HG03520 (cell line): Measurements from ENCODE around the gene ICAM5.
"Not testable (repeated sequence)": the region's sequence is repeated elsewhere in the genome, so short reads cannot be mapped to it uniquely, and the experiment has no call there.

Source experiments
- ATAC-seq: cut with Tn5 transposase; IDR thresholded peaks from one replicate; pipeline ENCODE4 v1.9.1; 2021; ENCODE audit warnings: mild to moderate bottlenecking, moderate library complexity; ENCODE audit not compliant: unreplicated experiment

ICAM5 gene

DNA sequence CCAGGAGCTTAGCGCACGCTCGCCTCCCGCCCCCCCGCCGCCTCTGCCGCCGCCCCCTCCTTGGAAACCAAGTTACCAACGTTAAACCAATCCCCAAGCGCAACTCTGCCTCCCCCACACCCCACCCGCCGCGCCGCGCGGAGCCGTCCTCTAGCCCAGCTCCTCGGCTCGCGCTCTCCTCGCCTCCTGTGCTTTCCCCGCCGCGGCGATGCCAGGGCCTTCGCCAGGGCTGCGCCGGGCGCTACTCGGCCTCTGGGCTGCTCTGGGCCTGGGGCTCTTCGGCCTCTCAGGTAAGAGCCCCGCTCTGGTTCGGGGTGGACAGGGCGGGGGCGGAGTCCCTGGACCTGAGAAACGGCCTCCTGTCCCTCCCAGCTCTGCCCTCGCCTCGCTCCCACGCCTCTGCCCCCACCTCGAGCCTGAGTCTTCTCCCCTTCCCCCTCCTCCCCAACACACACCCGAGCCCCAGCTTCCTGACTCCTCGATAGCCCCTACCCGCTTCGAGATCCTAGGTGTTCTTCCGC lies at the start of gene ICAM5:
ICAM5 (plus strand) TSS at position 117 of the 521 bp plus-strand sequence; CDS start at position 209, 92 bp downstream.
- no peak for ATAC-seq

DNA sequence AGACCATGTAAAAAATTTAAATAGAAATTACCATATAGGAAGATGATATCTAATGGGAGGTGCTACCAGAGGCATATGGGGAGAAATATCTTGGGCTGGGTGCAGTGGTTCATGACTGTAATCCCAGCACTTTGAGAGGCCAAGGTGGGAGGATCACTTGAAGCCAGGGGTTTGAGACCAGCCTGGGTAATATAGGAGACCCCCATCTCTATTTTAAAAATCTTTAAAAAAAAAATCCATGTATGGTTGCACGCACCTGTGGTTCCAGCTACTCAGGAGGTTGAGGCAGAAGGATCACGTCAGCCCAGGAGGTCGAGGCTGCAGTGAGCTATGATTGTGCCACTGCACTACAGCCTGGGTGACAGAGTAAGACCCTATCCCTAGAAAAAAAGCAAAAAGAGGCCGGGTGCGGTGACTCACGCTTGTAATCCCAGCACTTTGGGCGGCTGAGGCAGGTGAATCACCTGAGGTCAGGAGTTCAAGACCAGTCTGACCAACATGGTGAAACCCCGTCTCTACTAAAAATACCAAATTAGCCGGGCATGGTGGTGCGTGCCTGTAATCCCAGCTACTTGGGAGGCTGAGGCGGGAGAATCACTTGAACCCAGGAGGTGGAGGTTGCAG lies 47.8 kb upstream of the ICAM5 start:
- not testable (repeated sequence) for ATAC-seq

DNA sequence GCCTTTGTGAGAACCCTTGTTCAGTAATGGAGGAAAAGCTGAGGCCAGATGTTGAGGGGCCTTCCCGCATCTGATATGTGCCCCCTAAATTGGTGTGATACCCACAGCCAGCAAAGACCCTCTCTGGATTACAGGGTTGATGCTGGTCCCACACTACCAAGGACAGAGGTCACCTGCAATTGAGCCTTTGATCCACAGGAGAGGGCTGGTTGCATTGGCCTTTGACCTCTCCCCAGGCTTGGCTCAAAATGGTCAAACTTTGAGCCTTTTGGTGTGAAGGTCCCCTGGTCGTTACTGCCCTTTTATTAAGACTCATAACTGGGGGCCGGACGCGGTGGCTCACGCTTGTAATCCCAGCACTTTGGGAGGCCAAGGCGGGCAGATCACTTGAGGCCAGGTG lies 46.1 kb upstream of the ICAM5 start:
- no peak for ATAC-seq

GRCh38 chr19:10245189-10245939 lies 44.4 kb upstream of the ICAM5 start:
- no peak for ATAC-seq

GRCh38 chr19:10246511-10246910 lies 43.2 kb upstream of the ICAM5 start:
- ATAC-seq = no peak

- ATAC-seq = peak; percentile 82
Observed at GRCh38 chr19:10251792-10252694, 37.7 kb upstream of the ICAM5 start, which contains the start of gene MRPL4. Gene MRPL4 (plus strand): TSS chr19:10252214. CDS start chr19:10252254, 40 bp downstream.

DNA sequence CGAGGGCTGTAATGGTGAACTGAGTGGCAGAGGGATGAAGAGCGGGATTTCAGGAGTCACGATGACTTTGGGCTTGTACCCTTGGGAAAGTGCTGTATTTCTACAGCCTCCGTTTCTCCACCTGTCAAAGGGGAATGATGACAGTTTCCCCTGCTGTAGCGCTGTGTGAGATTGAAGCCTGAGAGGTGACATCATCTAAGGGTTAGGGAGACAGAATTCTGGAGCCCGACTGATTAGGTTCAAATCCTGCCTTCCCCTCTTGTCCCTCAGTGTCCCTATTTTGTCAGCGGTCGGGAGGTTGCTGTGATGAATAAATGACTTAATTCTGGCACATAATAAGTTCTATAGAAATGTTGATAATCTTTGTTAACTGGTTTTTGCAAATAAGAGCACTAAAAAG lies 37.0 kb upstream of the ICAM5 start:
- ATAC-seq = no peak

GRCh38 chr19:10254244-10254643 lies 35.5 kb upstream of the ICAM5 start:
- no peak for ATAC-seq

DNA sequence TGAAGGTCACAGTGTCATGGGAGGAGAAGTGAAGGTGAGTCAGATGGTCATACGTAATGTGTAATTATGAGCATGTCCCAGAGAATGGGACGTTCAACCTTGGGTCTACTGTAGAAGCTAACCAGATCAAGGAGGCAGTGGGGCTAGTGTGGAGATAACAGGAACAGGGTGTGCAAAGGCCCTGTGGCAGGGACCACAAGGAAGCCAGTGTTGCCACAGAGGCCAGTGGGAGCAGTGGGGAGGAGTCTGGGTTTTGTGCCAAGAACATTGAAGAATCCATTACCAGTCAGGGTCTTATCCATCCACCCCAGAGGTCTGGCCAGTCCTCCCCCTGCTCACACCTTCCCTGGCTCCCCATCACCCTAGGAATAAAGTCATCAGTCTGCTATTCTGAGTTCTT lies 34.4 kb upstream of the ICAM5 start:
- ATAC-seq = no peak

- no peak for ATAC-seq
Observed at GRCh38 chr19:10256551-10256950, 33.2 kb upstream of the ICAM5 start.

- no peak for ATAC-seq
Observed at GRCh38 chr19:10256970-10257615, 32.7 kb upstream of the ICAM5 start.

- ATAC-seq = no peak
Observed at GRCh38 chr19:10258080-10258710, 31.6 kb upstream of the ICAM5 start.

DNA sequence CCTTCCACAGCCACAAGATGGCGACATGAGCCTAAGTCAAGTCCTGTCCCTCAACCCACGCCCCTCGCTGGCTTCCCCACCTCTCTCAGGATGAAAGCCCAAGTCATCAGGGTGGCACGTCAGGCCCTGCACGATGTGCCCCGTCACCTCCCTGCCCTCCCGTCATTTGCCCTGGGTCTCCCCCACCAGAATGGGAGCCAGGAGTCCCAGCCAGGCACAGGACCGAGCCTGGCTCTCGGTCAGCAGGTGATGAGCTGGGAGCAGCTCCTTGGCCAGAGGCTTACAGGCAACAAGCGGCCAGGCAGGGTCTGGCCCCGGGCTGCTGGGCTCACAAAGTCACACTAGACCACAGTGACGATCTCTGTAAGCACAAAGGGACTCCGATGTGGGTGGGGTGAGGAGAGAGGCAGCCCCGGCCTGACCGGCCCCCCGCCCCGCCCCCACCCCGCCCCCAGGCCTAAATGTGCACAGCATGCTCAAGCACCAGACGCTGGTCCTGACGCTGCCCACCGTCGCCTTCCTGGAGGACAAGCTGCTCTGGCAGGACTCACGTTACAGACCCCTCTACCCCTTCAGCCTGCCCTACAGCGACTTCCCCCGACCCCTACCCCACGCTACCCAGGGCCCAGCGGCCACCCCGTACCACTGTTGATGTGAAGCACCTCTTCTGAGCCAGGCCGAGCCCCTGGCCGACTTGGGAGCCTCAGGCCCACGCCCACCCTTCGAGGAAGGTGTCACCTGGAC lies 30.4 kb upstream of the ICAM5 start:
- no peak for ATAC-seq

DNA sequence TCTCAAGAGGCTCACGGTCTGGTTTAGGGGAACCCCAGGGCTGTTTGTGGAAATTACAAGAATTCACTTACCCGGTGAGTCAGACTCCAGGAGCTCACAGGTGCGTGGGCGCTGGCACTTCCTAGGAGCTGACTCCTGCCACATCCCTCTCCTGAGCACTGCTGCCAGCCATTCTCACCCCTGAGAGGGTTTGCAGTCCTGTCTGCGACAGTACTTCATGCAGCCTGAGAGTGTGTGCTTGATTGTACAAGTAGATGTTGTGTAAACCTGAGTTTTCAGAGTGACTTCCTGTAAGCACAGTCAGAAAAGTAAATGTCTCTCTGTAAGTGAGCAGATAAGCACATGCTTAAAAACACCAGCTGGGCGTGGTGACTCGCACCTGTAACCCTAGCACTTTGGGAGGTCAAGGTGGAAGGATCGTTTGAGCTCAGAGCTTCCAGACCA lies 29.6 kb upstream of the ICAM5 start:
- no peak for ATAC-seq

DNA sequence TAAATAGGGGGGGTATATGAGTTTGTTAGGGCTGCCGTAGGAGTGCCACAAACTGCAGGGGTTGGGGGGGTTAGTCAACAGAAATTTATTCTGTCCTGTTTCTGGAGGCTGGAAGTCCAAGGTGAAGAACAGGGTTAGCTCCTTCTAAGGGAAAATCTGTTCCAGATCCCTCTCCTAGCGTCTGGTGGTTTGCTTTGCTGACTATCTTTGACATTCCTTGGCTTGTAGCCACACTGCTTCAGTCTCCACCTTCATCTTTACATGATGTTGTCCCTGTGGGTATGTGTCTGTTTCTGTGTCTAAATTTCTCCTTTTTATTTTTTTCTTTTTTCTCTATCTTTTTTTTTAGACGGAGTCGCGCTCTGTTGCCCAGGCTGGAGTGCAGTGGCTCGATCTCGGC lies 27.0 kb upstream of the ICAM5 start:
- no peak for ATAC-seq

- no peak for ATAC-seq
Observed at GRCh38 chr19:10266706-10267105, 23.0 kb upstream of the ICAM5 start.

GRCh38 chr19:10268071-10268470 lies 21.7 kb upstream of the ICAM5 start:
- ATAC-seq = no peak

- no peak for ATAC-seq
Observed at GRCh38 chr19:10269333-10270179, 20.2 kb upstream of the ICAM5 start.
